HG03196 (cell line): ENCODE results near the gene HNF1B.

Experiments
- ATAC-seq: cut with Tn5 transposase; IDR thresholded peaks from one replicate; pipeline ENCODE4 v1.9.1; 2021; ENCODE audit not compliant: unreplicated experiment

HNF1B gene

DNA sequence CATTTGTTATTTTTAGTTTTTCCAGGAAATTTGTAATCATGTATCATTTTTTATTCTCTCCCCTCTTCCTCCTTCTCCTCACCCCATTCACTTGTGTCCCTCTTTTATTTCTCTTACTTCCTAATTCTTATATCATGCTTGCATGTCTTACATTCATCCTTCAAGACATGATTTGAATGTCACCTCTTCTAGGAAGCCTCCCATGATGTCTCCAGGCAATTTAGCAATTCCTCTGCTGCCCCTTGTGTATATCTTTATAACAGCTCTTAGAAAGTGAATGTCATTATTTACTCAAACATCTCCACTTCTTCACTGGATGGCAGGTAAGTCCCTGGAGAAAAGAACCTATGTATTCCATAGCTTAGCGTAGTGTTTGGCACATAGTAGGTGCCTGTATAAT is 7.8 kb downstream of the HNF1B start:
- no peak for ATAC-seq

GRCh38 chr17:37736428-37736827 is 8.4 kb downstream of the HNF1B start:
- ATAC-seq = no peak

DNA sequence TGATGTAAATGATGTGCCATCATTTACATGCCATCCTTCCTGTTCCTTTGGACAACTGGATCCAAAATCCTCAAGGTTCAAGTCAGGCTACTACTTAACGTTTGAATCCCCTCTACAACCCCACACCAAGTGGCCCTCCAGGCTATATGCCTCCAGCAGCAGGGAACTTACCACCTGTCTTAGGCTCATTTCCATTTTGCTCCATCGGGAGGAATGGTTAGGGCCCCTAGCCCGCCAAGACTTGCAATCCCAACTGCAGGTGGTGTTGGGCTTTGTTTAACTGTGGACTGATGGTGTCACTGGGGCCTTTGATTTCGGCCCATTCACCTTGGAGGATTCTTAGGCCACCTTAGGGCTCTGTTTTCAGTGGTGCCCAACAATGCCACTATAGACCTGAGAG is 9.7 kb downstream of the HNF1B start:
- no peak for ATAC-seq

DNA sequence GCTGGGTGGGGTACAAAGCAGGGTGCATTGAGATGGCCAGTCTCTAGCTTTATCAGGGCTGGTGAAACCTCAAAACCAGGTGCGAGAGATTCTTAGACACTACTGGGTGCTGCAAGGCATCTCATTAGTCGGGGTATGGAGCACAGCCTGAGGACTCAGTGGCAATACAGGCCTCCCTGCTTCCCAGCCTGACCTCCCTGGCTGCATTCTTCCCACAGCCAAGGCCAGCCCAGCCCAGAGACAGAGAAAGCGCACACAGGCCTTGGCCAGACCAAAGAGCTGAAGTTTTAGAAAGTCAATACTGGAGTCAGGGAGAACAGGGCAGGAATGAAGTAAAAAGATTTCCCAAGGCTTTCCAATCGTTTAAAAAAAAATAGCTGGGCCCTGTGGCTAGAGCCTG is 12.5 kb downstream of the HNF1B start:
- ATAC-seq = no peak

DNA sequence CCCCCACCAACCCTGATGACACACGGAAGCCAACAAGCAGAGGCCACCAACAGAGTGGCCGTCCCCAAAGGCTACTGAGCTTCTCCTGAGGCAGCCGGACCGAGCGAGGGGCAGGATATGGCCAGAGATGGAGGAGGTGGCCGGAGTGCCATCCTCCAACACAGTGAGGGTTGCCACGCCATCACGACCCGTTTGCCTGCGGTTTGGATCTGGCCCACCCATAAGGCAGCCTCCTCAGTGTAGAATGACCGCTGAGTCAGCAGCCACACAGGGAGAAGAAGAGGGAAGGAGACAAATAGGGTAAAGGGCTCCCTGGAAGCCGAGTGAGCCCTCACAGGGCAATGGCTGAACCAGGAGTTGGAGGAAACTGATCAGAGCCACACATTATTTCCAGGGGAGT is 13.8 kb downstream of the HNF1B start:
- no peak for ATAC-seq

DNA sequence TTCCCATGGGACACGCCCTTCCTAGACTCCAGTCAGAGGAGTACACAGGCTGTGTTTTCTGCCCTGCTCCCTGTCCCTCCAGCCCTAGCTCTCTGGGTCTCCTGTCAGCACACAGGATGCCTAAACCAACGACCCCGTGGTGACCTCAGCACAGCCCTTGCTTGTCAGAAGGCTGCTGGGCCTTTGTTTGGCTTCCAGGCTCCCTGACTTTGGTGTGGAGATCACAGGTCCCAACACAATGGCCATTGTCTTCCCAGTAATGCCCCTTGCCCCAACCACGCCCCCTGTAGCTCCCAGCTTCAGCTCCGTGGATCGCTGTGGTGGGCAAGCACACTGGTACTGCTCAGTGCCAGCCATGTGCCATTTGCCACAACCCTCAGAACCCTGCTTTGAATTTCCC is 15.0 kb downstream of the HNF1B start:
- no peak for ATAC-seq

- no peak for ATAC-seq
Measured at GRCh38 chr17:37726891-37727675, 17.8 kb downstream of the HNF1B start.

- ATAC-seq = no peak
Measured at GRCh38 chr17:37726248-37726647, 18.6 kb downstream of the HNF1B start.

GRCh38 chr17:37725601-37726146 is 19.2 kb downstream of the HNF1B start:
- no peak for ATAC-seq

DNA sequence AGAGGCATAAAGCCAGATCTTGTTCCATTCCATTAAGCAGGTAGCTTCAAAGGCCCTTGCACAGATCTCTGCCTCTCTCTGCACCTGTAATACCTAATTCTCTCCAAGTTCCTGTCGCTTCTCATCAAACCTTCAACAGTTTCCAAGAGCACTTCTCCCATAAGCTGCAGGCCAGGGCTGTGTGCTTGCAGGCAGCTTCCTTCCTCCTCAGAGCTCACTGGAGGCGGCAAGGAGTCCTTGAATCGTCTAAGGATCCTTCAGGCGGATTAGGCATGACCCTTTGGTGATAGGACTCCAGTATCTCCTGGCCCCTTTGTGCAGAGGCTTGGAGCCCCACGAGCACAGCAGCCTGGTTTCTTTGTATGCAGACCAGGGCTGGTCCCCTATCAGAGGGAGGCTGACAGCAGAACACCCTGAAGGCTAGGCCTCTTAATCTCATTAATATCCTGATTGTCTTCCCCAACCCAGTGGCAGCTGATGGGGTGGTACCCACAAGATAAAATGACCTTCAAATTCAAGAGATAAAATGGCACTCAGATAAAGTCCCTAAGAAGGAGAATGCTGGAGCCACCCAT is 19.8 kb downstream of the HNF1B start:
- no peak for ATAC-seq

DNA sequence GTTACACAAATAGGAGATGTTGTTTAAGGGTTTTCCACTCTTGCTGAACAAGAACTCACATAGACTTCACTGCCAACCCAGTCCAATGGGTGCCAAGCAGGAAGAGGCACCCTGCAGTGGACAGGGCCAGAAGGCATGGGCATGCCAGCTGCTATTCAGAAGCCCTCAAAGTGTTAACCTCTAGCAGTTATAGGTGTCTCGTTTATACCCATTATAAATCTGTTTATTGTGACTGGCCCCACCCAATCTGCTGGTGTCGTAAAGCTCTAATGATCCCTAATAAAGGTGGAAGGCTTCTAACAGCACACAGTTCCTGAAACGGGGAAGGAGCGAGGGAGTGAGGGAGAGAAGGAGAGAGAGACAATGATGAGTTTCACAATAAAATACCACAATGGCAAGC is 23.9 kb downstream of the HNF1B start:
- no peak for ATAC-seq

DNA sequence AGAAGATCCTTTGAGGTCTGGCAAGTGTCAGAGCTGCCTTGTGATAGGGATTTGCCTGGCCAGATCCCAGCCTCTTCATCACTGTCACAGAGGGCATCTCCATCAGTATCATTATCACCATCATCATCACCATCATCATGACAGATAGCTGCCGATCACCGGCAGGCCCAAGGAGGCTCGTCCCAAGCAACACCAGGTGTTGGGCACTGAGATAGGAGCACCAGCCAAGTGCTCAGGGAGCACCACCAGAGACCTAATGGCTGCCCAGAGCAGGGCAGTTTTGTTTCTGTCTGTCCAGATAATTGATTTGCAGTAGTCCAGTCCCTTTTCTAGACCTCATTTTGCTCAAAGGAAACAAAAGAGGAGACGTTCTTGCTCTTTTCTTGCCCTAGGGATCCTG is 25.0 kb downstream of the HNF1B start:
- no peak for ATAC-seq

- ATAC-seq = no peak
Measured at GRCh38 chr17:37718324-37719048, 26.4 kb downstream of the HNF1B start.

- ATAC-seq = no peak
Measured at GRCh38 chr17:37717627-37718323, 27.1 kb downstream of the HNF1B start.

- ATAC-seq = no peak
Measured at GRCh38 chr17:37714897-37715296, 30.0 kb downstream of the HNF1B start.

DNA sequence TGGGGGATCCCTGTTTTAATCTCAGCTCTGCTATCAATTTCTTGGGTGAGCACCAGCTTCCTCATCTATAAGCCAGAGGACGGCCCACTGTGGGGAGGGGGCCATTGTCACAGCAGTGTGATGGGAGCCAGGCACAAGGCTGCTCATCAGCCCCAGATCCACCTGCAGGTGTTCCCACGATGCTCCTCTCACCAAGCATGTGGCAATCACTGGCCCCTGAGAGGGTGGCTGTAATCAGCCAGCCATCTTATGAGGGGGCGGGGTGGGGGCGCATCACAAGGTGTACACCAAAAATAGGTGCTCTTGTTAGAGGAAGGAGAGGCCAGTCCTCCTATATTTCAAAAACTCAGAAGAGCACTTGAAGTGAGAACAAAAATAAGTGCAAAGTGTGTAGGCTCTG is 31.2 kb downstream of the HNF1B start:
- no peak for ATAC-seq

GRCh38 chr17:37713028-37713431 is 31.8 kb downstream of the HNF1B start:
- no peak for ATAC-seq

DNA sequence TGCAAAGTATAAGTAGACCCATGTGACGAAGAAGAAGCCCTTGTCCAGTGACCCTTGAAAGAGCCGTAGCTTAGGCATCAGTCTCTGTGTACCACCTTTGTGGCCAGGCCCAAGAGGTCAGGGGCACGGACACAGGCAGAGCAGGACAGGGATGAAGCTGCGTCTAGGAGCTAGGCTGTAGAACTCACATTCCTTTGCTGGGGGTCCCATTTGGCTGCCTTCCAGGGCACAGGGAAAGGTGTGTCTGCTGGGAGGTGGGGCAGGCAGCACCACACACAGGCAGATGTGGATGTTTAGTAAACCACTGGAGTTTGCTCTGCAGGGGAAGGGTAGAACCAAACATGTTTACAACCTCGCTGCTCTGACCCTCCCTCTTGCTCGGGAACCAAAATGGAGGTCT is 33.7 kb downstream of the HNF1B start:
- ATAC-seq = no peak

GRCh38 chr17:37710344-37710886 is 34.4 kb downstream of the HNF1B start:
- no peak for ATAC-seq

DNA sequence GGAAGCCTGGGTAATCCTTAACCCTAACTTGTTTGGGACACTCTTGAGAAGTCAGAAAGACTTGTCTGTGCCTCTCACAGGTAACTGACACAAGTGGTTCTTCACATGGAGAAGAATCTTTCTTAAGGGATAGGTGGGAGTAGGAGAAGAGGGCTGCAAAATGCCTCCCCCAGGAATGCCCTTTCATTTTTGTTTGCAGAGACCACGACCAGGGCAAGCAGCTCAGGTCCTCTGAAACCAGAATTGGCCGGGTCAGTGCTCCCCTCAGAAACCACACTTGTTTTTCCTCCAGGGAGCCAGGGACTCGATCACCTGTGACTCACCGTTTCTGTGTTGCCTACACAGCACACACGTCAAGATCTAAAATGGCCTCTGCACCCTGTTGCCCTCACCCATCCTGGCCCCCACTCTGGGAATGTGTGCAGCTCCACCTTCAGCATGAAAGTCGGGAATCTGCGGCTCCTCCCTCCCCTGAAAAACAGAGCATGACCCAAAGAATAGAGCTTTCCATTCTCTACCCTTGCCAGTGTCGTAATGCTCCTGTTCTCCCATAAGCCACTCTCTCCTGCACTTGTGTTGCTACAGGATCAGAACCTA is 36.1 kb downstream of the HNF1B start:
- ATAC-seq = no peak
